Fibroblast of pulmonary artery (primary cell): ENCODE data around the gene FABP7.

Experiments
- DNase-seq: peaks from one replicate; pipeline ENCODE4 v3.0.0-alpha.2; 2010; ENCODE audit warnings: low read depth
- H3K4me3 ChIP-seq: replicated peaks from 2 replicates; pipeline ENCODE4 v1.5.1; 2011; ENCODE audit warnings: low read depth, mild to moderate bottlenecking, control low read depth, low read length, moderate library complexity
- CTCF ChIP-seq: IDR thresholded peaks from 2 replicates; pipeline ENCODE4 v1.5.1; 2011; ENCODE audit warnings: mild to moderate bottlenecking, control low read depth, low read length, inconsistent platforms; ENCODE audit errors: missing control alignments

The FABP7 gene

GRCh38 chr6:122791310-122791679, 11.8 kb downstream of the FABP7 start:
- no peak overlapping the region for H3K4me3 ChIP-seq
- no peak for TF ChIP-seq CTCF
- DNase-seq, result no peak

DNA sequence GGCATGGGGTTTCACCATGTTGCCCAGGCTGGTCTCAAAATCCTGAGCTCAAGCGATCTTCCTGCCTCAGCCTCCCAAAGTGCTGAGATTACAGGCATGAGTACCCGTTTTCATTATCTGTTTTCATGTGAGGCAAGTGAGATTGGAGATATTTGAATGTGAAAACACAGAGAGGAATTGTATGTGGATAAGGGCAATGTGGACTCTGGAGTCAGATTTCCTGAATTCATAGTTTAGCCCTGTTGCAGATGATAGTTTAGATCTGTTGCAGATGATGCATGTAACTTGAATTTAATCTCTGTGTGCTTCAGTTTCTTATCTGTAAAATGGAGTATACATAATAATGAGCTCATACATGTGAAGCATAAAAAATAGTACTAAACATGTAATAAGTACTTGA, 13.2 kb downstream of the FABP7 start:
- H3K4me3 ChIP-seq, result no peak overlapping the region
- TF ChIP-seq CTCF, result no peak

DNA sequence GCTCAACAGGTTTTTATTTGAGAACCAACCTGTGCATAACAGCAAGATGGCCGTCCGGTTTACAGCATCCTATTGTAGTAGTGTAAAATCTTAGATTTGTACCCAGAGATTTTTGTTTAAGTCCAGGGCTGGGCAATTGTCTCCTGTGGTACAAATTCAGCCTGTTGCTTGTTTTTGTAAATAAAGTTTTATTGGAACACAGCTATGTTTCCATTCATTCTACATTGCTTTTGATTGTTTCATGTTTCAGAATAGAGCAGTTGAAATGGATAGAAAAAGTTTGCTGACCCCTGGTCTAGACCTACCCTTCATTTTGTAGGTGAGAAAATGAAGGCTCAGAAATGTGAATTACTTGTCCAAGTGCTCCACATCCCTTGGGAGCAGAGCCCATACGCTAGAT, 18.0 kb downstream of the FABP7 start:
- no peak for TF ChIP-seq CTCF
- no peak for DNase-seq
- H3K4me3 ChIP-seq, result no peak overlapping the region

More for the DNA sequence above, 13.2 kb downstream of the FABP7 start:
- DNase-seq, result no peak

DNA sequence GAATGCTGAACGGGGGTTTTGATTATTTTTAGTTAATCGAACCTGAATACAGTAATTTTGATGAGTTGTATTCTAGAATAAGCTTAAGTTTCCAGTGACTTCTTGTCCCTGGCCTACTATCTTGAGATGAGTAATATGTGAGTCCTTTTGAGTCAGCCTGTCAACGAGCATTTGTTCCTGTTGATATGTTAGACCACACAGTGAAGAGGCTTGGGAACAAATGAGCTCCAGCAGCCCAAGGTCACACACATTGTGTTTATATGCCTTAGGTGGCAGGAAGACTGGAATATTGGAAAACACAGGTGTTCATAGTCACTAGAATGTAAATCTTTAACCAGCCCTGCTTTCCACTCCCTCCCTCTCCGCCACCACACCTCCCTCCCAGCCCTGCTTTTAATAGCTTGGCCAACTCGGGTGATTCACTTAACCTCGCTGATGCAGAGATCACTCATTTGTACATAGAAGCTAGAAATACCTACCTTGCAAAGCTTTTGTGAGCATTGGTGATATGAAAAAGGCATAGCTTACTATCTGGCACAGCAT, 18.7 kb downstream of the FABP7 start:
- H3K4me3 ChIP-seq, result no peak overlapping the region
- TF ChIP-seq CTCF, result no peak
- DNase-seq, result peak; percentile 55

DNA sequence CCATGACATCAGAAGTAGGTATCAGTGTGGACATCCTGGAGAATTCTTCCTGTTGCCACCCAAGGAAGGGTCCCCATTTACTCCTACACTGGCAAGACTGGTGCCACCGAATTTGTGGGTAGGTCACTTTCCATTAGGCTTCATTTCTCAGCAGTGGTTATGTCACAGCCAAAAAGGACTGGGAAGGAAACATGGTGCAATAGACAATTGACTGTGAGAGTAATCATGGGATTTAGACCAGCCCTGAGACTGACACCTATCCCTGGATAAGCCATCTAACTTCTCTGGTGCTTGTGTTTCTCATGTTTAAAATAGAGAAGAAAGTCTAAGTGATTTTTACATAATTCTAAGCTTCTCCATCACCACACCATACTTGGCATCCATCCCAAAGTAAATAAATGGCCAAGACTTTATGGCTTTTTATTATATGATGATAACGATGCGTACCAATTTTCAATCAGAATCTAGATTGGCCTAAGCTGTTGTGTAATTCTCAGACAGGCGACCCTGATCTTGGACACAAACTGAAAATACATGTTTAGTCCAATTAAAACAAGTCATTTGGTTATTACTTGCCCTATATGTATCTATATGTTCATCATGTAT, 19.7 kb downstream of the FABP7 start:
- no peak for TF ChIP-seq CTCF
- no peak for DNase-seq

GRCh38 chr6:122799916-122800686, 20.6 kb downstream of the FABP7 start:
- no peak for TF ChIP-seq CTCF
- no peak overlapping the region for H3K4me3 ChIP-seq
- DNase-seq, result no peak

More for the DNA sequence above, 19.7 kb downstream of the FABP7 start:
- H3K4me3 ChIP-seq, result no peak overlapping the region
